ENCODE measurements around the gene ANKS3.

Gene ANKS3

GRCh38 chr16:4689864-4690704 lies 44.0 kb downstream of the ANKS3 start:
- no peak for TF ChIP-seq ZFX (IDR thresholded peaks at IDR 0.05; ENCODE audit: borderline replicate concordance)
- no peak for TF ChIP-seq CTCF (IDR thresholded peaks at IDR 0.05)
- H3K27ac ChIP-seq: 0 out of 2 replicates have a peak overlapping the region, but pooled peaks have one; percentile 4

GRCh38 chr16:4689091-4689671 lies 44.9 kb downstream of the ANKS3 start:
- TF ChIP-seq ZFX (IDR thresholded peaks at IDR 0.05; ENCODE audit: borderline replicate concordance) (no peak), CTCF (IDR thresholded peaks at IDR 0.05) (no peak)
- H3K27ac ChIP-seq: 0 out of 2 replicates have a peak overlapping the region, but pooled peaks have one; percentile 4

- TF ChIP-seq CTCF (IDR thresholded peaks at IDR 0.05) (no peak), ZFX (IDR thresholded peaks at IDR 0.05; ENCODE audit: borderline replicate concordance) (no peak)
- H3K27ac ChIP-seq: no peak overlapping the region
Measured at GRCh38 chr16:4688674-4689045, 45.4 kb downstream of the ANKS3 start.

- no peak overlapping the region for H3K27ac ChIP-seq
- no peak for TF ChIP-seq ZFX (IDR thresholded peaks at IDR 0.05; ENCODE audit: borderline replicate concordance)
- TF ChIP-seq CTCF (IDR thresholded peaks at IDR 0.05): no peak
Measured at GRCh38 chr16:4687946-4688673, 46.0 kb downstream of the ANKS3 start.

- H3K27ac ChIP-seq: no peak overlapping the region
- TF ChIP-seq CTCF (IDR thresholded peaks at IDR 0.05) (no peak), ZFX (IDR thresholded peaks at IDR 0.05; ENCODE audit: borderline replicate concordance) (no peak)
Measured at GRCh38 chr16:4687416-4687815, 46.7 kb downstream of the ANKS3 start.

- H3K27ac ChIP-seq: no peak overlapping the region
- TF ChIP-seq CTCF (IDR thresholded peaks at IDR 0.05): no peak
- TF ChIP-seq ZFX (IDR thresholded peaks at IDR 0.05; ENCODE audit: borderline replicate concordance): no peak
Measured at GRCh38 chr16:4686497-4687210, 47.4 kb downstream of the ANKS3 start.
